ENCODE results near the gene COQ10A. TPM values are rescaled to one million over a fixed set of nuclear protein-coding genes. Genes with fewer than 3 reads are reported as not detected.

Gene COQ10A
- total and polyA plus RNA-seq, 9 of the 15 experiments (the other 6 are each of a cell fraction or from before 2014, with no cell fraction given): 3.1 to 26.4 (median 12.7) TPM

DNA sequence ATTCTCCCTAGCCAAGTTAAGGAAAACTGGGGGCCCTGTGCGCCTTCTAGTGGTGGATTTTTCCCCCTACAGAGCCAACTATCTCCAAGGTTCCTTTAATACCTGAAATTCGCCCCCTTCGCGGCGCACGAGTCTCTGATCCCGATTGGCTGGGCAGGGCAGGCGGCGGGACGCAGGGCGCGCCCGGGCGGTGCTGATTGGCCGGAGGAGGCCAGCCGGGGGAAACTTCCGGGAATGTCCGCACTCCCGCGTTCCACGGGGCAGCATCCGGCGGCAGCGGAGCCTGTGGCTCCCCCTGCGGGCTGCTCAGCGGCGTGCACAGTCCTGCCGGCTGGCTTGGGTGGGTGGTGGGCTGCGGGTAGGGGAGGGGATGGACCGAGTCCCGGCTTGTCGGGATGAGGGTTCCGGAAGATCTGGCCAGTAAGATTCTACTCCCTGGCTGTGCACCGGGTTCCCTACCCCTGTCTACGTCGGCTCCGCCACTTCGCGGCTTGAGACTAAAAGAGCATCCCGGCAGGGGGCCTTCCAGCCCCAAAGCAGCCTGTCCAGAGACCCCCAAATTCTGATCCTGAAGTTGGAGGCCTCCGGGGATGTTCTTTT lies 42.5 kb upstream of the COQ10A start, which contains the start of gene NABP2 (continued):
- TF ChIP-seq GMEB1 (CRISPR knock-in tag; IDR thresholded peaks at IDR 0.05): peak; percentile 79
- TF ChIP-seq NCOR1 (IDR thresholded peaks at IDR 0.05): no peak
- TF ChIP-seq PHB (CRISPR knock-in tag; IDR thresholded peaks at IDR 0.05): no peak
- peak; percentile 80 for TF ChIP-seq USF1 (CRISPR knock-in tag; IDR thresholded peaks at IDR 0.05)
- TF ChIP-seq TBP (optimal IDR thresholded peaks at IDR 0.05; ENCODE audit: low read depth, low read length): peak; percentile 41

GRCh38 chr12:56224954-56225353 lies 41.8 kb upstream of the COQ10A start:
- BruUV-seq (replicated peaks): no TSS peak
- Histone ChIP-seq H3K4me1 (replicated peaks in 1 of 2; ENCODE audit: control insufficient read depth in 2 of 2, insufficient read depth in 2 of 2, low read length in 2 of 2) (peaks cover 28 to 31% of the 10 kb centered on the region in 2 experiments; a peak in 4 of 5 replicates), H3K9me3 (replicated peaks; ENCODE audit: control insufficient read depth, insufficient read depth, low read depth, low read length) (no peaks in the 10 kb centered on the region), H3K4me3 (peak overlapping the region; percentile 95), H2AFZ (ENCODE audit: low read depth, low read length) (peak overlapping the region; percentile 96), H3K9ac (ENCODE audit: insufficient read depth in 1 of 2, low read depth in 2 of 2, low read length in 2 of 2) (peak overlapping the region; percentile 81 to 92; a peak in 3 of 4 replicates), H3K36me3 (ENCODE audit: control insufficient read depth, insufficient read depth, low read length) (peaks cover 9% of the 10 kb centered on the region; the same call in 2 of the 3 replicates), H3K79me2 (ENCODE audit: control insufficient read depth, insufficient read depth, low read length) (peaks cover 39% of the 10 kb centered on the region), H3K9me1 (ENCODE audit: control insufficient read depth, insufficient read depth, low read length) (no peaks in the 10 kb centered on the region), H4K20me1 (replicated peaks; ENCODE audit: control insufficient read depth, insufficient read depth, low read length) (no peaks in the 10 kb centered on the region), H3K27me3 (ENCODE audit: control insufficient read depth in 2 of 2, insufficient read depth in 2 of 2, low read length in 2 of 2) (no peaks in the 10 kb centered on the region), H3K4me2 (ENCODE audit: insufficient read depth, low read length) (peak overlapping the region; percentile 97), H3K27ac (ENCODE audit: extremely low read depth, low read depth, low read length) (peak overlapping the region; percentile 72; the same call in 2 of the 3 replicates)
- in situ Hi-C loops (cut with MboI) (no loop called here), intact Hi-C loops (cut with micrococcal nuclease) (loop anchor here (1.0 to 10.0 kb wide), 6 partner anchors 19 to 180 kb away; partner anchors contain the start of genes ANKRD52, COQ10A and RPS26)
- peak in 1 of 4 experiments; percentile 35 for DNase-seq (ENCODE audit: extremely low read depth in 1 of 4, low spot score in 3 of 4)
- ChIA-PET CTCF (ENCODE audit: low intra/inter-chr PET ratio) (interaction anchor here (0.6 to 2.8 kb wide), 4 partner anchors 9 to 106 kb away, joined by 3 to 31 read pairs (median 14); partner anchors contain the start of gene ZC3H10), POLR2A (no interaction called here)
- FAIRE-seq: no peak
- ATAC-seq: no peak
- WGBS (ENCODE audit: insufficient coverage, low coverage, missing lambda C conversion rate): 20% methylated on average over 8 of the region's 11 CpGs
- no peak for TF ChIP-seq ZNF134 (CRISPR knock-in tag; conservative IDR thresholded peaks at IDR 0.05)
- no peak for TF ChIP-seq ZBTB5 (IDR thresholded peaks at IDR 0.05)
- peak; percentile 58; the same call in 1 of the 2 replicates for TF ChIP-seq E2F4 (CRISPR knock-in tag; IDR thresholded peaks at IDR 0.05; ENCODE audit: low read depth)
- TF ChIP-seq RFX5 (IDR thresholded peaks at IDR 0.05; ENCODE audit: low read depth, low read length): no peak
- TF ChIP-seq MCM3 (IDR thresholded peaks at IDR 0.05): no peak
- TF ChIP-seq ESRRA (IDR thresholded peaks at IDR 0.05; ENCODE audit: borderline replicate concordance, low read depth): no peak
- TF ChIP-seq ZNF175 (CRISPR knock-in tag; IDR thresholded peaks at IDR 0.05; ENCODE audit: low read depth): no peak
- no peak for TF ChIP-seq SREBF2 (CRISPR knock-in tag; IDR thresholded peaks at IDR 0.05)
- TF ChIP-seq ZNF324 (CRISPR knock-in tag; IDR thresholded peaks at IDR 0.05): no peak

All from K562 (cell line).